Adrenal gland (tissue), 5 donors: ENCODE results near the gene YAF2.

Experiments
- CTCF ChIP-seq, 6 experiments: fragments of 450-650 bp in 4 of 6; fragments of 200-600 bp in 2 of 6; sonication (generic) in 1 of 6; IDR thresholded peaks; 1 replicate in 5 of 6; 2 replicates in 1 of 6; pipeline versions ENCODE4 v1.5.1 to v1.8.0; 2016 to 2021; ENCODE audit warnings: antibody characterized with exemption in 6 of 6, mild to moderate bottlenecking in 2 of 6, moderate library complexity in 1 of 6
- POLR2A ChIP-seq, 2 donors: fragments of 450-650 bp; IDR thresholded peaks; one replicate each; pipeline ENCODE4 v1.6.1; 2017; ENCODE audit warnings: antibody characterized with exemption in 2 of 2, mild to moderate bottlenecking in 2 of 2, moderate library complexity in 1 of 2
- donor health status: DM: no; HTN: no; CAD: no.

- no peak for TF ChIP-seq CTCF (IDR thresholded peaks at IDR 0.05)
- TF ChIP-seq POLR2A (IDR thresholded peaks at IDR 0.05), result no peak
These were observed 46.8 kb upstream of the YAF2 start for GRCh38 chr12:42284876-42285275.
